GM19023 (cell line): ENCODE results near the gene GPR37L1.
A peak's percentile ranks its signal among the peaks of the same experiment; 100 is the strongest.
"Not testable (repeated sequence)": the region's sequence is repeated elsewhere in the genome, so short reads cannot be mapped to it uniquely, and the experiment has no call there.

ENCODE experiments used
- ATAC-seq: cut with Tn5 transposase; IDR thresholded peaks from one replicate; pipeline ENCODE4 v1.9.1; 2021; ENCODE audit warnings: mild to moderate bottlenecking, moderate library complexity; ENCODE audit not compliant: unreplicated experiment

Gene GPR37L1

DNA sequence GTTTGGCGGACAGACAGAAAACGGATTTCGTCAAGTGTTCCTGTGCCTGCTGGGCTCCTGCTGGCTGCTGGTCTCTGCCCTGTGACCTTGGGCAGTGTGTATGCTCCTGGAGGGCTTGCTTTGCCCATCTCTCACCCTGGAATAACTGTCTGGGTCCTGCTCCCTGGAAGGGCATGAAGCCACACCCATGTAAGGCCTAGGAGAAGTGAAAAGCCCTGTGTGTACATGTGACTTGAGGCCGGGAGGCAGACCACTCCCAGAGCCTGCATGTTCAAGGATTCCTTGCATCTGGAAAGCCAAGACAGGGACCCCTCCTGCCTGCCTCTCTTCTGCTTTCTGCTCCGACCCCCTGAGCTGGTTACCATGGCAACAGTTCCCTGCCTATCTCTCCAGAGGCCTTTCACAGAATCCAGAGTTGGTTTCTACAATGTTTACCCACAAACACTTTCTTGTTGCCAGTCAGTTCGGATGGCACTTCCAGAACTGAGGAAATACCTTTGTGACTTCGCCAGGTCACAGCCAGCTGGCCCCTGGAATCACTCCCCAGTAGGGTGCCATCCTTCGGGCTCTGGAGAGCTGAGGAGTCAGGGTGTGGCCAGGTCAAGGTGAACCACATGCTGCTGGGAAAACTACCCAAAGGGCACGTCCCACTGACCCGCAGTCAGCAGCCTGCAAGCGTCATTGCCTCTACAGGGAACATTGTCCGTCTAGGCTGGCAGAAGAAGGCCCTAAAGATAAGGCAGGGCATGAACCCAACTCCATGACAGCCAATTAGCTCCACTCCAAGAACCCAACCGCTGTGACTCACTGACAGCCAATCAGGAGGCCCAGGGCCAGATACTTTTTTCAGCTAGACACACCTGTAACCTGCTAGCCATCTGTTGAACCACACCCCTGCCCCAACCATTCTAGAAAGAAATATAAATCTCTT is 14.7 kb upstream of the GPR37L1 start:
- no peak for ATAC-seq

DNA sequence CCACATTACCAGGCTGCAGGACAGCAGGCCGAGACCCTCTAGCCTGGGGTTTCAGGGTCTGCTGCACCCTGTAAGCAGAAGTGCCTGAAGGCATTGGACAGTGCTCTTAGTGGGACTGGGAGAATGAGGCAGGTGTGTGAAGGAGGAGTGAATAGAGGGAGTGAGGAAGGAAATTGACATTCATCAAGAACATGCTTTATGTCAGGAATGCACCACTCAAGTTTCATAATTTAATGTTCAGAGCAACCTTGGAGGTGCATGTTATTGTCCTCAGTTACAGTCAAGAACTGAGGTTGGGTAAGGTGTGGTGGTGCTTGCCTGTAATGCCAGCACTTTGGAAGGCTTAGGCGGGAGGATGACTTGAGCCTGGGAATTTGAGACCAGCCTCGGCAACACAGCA is 11.7 kb upstream of the GPR37L1 start:
- no peak for ATAC-seq

DNA sequence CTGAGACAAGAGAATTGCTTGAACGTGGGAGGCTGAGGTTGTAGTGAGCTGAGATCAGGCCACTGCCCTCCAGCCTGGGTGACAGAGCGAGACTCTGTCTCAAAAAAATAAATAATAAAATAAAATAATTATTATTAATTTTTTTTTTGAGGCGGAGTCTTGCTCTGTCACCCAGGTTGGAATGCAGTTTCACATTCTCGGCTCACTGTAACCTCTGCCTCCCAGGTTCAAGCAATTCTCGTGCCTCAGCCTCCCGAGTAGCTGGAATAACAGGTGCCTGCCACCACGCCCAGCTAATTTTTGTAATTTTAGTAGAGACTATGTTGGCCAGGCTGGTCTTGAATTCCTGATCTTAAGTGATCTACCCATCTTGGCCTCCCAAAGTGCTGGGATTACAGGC is 11.1 kb upstream of the GPR37L1 start:
- not testable (repeated sequence) for ATAC-seq

DNA sequence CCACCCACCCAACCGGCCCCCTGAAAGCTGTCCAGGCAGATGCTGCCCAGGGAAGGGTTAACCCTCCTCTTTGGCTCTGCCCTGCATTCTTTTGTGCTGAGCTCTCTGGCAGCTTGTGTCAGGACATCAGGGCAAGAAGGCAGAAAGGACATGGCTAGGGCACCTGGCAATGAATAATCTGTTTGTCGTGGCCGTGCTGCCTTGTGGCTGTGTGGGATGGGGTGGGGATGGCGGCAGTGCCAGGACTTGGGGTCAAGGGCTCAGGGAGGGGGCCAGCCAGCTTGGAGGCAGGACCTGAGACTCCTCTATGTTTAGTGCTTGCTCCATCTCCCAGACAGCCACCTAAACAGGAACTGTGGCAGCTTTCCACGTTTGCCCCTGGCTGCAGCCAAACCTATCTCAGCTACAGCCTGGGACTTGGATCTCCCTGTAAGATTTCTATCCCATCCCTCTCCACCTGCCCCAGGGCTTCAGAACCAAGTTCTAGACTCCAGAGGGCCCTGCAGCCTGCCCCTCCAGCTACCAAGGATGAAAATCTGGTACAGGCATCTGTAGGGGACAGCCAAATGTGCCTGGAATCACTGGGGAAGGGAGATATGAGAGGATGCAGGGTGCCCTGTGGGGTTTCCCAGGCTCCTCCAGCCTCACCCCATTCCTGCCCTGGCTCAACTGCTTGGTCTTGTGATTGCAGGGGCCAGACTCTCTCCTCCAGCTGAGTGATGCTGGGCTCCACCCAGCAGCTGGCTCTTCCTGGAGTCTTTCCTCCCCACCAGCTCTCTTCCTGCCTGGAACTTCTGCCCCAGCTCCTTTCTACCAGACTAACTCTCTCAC is 9.6 kb upstream of the GPR37L1 start:
- no peak for ATAC-seq

DNA sequence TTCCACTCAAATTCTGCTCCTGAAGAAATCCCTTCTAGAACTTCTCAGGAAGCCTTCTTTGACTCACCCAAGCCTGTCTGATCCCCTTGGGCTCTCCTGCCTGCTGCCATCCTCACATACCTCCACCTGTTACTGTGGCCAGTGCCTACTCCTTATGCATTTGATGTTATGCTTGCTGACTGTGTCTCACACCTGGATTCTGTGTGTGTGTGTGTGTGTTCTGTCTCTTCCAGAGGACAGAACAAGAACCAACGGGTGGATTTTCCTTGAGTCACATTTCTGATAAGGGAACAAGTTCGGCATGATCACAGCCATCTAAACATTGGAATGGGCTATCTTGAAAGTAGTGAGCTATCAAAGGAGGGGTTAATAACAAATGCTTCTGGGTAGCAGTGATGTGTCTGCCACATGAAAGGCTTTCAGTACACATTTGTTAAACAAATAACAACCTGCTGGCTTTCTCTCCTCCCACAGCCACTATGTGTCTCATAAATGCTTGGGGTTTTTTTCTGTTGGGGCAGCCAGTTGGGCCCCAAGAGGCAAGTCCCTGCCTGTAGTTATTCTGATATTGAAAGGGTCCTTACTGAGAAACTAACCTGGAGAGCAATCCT is 8.9 kb upstream of the GPR37L1 start:
- peak; percentile 71 for ATAC-seq

DNA sequence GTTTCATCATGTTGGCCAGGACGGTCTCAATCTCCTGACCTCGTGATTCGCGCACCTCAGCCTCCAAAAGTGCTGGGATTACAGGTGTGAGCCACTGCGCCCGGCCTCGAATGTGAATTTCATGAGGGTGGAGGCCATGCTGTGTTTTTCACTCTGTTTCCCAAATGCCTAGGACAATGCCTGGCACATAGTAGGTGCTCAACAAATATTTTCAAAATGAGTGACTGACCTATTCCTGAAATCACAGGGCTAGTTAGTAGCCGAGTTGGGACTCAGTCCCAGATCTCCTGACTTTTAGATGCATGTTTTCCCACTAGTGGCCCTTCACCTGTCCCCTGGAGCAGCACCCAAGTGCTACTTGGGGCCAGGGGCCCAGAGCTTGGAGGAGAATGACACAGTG is 6.4 kb upstream of the GPR37L1 start:
- no peak for ATAC-seq

DNA sequence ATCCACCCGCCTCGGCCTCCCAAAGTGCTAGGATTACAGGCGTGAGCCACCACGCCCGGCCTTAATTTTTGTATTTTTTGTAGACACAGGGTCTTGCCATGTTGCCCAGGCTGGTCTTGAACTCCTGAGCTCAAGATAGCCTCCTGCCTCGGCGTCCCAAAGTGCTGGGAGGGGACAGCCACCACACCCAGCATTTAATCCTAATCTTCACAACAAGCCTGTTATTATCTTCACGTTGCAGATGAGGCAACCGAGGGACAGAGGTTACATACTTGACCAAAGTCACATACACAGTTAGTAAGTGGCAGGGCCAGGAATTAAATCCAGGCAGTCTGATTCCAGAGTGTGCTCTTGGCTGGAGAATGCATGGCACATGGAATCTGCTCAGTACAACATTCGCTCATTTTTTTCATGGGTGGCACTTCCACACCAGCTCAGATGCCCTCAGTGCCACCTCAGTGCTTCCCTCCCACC is 4.8 kb upstream of the GPR37L1 start:
- no peak for ATAC-seq

DNA sequence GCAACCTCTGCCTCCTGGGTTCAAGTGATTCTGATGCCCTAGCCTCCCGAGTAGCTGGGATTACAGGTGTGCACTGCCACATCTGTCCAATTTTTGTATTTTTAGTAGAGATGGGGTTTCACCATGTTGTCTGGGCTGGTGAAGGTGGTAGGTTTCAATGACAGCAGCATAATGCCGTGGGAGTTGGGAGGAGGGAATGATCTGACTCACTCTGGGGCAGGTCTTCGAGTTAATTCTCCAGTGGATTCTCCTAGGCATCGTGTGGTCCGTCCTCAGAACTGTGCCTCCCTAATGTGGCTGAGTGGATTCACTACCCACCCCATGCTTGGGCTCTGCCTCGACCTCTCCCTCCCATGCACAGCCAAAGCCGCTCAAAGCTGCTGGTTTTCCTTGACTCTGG is 1.7 kb upstream of the GPR37L1 start:
- no peak for ATAC-seq

DNA sequence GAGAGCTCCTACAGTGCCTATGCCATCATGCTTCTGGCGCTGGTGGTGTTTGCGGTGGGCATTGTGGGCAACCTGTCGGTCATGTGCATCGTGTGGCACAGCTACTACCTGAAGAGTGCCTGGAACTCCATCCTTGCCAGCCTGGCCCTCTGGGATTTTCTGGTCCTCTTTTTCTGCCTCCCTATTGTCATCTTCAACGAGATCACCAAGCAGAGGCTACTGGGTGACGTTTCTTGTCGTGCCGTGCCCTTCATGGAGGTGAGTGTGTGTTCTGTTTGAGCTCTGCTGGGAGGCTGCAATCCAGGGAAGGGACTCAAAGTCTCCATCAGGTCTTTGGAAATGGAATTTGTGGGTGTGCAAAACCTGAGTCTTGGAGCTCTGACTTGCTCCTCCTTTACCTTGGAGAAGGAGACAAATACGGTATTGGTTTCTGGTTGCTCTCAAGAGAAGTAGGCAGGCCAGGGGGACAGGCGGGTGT is 658 bp downstream of the GPR37L1 start:
- ATAC-seq, result no peak

DNA sequence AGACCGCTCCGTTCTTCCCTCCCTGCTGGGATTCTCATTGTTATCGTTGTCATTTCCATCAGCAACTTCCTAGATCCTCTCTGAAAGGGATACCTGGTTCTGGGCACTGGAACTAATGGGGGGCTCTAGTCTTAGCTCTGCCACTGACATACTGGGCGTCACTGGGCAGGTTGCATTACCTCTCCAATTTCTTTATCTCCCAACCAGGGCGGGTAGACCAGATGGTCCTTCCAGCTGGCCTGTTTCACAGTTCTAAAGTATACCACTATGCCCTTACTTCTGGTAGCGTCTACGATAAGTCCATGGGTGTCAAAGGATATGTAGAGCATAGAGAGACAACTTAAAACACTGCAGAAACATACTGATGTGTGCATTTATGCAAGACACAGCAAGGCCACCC is 1.4 kb downstream of the GPR37L1 start:
- ATAC-seq, result no peak

DNA sequence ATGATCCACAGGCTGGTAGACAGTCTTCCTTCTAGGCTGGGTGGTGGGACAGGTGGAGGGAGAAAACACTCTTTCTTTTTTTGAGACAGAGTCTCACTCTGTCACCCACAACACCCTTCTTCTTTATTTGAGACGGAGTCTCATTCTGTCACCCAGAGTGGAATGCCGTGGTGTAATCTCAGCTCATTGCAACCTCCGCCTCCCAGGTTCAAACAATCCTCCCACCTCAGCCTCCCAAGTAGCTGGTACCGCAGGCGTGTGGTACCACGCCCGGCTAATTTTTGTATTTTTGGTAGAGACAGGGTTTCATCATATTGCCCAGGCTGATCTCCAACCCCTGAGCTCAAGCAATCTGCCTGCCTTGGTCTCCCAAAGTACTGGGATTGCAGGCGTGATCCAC is 2.9 kb downstream of the GPR37L1 start:
- no peak for ATAC-seq

DNA sequence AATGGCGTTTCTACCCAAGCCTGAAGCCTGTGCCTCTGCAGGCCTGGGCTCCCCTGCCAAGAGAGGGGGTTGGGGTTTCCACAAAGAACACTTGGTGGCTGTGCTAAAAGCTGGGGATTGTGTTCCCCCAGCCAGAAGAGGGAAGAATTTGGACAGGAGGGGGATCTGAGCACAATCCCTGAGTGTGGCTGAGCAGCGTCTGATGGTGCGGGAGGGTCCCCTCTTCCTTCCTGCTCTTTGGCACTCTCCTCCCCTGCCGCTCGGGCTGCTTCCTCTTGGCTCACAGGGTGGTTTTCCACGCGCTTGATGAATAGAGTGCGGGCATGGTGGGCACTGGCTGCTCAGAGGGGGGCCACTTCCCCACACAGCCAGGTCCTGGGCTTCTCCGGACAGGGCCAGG is 3.7 kb downstream of the GPR37L1 start:
- ATAC-seq, result no peak

DNA sequence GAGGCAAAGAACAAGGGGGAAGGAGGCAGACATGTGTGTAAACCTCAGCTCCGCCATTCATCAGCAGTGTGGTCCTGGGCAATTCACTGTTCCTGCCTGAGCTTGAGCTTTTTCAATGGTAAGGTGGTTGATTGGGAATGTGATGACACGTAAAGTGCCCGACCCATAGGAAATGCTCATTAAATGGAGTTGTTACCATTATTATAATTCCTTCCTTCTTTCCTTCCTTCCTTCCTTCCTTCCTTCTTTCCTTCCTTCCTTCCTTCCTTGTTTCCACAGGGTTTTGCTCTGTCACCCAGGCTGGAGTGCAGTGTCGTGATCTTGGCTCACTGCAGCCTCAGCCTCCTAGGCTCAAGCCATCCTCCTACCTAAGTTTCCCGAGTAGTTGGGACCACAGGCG is 4.3 kb downstream of the GPR37L1 start:
- no peak for ATAC-seq

DNA sequence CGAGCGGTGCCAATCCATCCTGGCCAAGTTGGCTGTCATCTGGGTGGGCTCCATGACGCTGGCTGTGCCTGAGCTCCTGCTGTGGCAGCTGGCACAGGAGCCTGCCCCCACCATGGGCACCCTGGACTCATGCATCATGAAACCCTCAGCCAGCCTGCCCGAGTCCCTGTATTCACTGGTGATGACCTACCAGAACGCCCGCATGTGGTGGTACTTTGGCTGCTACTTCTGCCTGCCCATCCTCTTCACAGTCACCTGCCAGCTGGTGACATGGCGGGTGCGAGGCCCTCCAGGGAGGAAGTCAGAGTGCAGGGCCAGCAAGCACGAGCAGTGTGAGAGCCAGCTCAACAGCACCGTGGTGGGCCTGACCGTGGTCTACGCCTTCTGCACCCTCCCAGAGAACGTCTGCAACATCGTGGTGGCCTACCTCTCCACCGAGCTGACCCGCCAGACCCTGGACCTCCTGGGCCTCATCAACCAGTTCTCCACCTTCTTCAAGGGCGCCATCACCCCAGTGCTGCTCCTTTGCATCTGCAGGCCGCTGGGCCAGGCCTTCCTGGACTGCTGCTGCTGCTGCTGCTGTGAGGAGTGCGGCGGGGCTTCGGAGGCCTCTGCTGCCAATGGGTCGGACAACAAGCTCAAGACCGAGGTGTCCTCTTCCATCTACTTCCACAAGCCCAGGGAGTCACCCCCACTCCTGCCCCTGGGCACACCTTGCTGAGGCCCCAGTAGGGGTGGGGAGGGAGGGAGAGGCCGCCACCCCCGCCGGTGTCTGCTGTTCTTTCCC is 5.3 kb downstream of the GPR37L1 start:
- no peak for ATAC-seq

DNA sequence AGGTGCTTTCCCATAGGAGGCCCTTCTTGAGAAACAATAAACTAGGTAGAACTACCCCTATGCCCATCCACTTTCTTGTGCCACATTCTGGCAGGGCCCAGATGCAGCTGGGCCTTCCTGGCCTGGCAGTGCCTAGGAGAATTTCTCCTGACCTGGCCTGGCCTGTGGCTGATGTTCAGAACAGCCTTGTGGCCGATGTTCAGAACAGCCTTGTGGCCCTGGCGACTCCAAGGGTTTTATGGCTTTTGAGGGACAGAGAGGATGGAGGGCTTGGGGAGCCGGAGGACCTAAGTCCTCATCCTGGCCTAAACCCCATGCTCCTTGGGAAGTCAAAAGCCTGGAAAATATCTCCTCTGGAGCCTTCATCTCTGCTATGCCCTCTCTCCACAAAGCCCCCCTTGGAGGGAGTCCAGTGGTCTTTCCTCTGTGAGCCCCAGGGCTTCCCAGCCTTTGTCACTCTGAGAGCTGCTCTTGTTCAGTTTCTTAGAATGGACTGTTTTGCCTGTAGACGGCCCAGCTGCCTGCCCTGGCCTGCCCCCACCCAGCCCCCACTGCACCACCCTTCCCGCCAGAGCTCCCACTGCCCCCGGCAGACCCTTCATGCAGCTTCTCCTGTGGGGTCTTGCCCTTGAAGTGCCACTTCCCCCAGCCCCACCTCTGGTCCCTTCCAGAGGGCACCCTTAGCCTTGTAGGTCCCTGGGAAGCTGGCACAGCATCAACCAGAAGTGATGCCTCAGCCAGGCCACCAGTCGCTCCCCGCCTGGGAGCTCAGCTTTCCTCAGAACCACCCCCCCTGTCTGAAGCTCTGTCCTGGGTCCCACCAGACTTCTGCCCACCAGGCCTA is 7.0 kb downstream of the GPR37L1 start:
- no peak for ATAC-seq

DNA sequence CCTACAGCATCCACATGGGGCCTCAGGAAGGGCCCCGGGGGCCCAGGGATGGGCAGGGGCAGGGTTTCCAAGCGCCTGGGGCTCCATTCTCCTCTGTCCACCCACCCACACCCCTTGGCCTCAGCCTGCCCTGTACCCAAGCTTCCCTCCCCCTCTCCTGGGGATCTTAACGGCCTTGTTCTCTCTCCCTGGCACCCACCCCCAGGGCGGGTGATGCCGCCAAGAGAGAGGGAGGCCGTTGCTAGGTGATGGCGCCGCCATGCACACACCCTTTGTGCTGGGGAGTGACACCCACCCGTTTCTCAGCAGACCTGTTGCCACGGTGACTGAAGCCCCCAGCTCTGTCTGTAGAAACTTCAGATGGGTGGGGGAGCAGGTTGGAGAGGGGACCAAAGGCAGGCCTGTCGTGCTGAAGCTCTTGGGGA is 7.6 kb downstream of the GPR37L1 start:
- ATAC-seq, result no peak

DNA sequence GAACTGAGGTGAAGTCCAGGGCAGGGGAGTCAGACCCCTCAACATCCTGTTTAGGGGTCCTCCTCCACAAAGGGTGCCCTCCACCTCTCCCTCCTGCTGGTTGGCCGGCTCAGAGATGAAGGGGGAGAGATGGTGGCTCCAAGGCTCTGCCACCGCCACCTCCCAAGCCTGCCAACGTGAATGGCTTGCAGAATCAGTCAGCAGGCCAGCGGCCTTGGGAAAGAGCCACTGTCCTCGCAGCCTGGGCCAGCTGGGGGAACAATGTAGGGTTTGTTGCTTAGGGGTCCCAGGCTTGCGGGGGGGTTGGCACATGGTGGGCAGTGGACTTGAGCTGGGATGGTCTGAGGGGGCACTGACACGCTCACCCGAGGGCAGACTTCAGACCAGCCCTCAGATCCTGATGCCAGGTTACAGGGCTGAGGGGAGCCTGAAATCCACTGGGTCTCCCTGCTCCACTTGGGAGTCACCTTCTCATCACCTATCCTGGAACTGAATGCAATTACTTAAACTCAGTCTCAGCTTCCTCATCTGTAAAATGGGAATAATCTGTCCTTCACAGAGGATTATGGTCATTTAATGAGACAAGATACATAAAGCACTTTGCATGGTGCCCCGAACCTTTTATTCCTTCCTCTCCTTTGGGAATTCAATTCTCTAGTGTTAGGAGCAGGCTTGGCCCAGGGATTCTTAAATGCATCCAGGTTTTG is 8.3 kb downstream of the GPR37L1 start:
- no peak for ATAC-seq

DNA sequence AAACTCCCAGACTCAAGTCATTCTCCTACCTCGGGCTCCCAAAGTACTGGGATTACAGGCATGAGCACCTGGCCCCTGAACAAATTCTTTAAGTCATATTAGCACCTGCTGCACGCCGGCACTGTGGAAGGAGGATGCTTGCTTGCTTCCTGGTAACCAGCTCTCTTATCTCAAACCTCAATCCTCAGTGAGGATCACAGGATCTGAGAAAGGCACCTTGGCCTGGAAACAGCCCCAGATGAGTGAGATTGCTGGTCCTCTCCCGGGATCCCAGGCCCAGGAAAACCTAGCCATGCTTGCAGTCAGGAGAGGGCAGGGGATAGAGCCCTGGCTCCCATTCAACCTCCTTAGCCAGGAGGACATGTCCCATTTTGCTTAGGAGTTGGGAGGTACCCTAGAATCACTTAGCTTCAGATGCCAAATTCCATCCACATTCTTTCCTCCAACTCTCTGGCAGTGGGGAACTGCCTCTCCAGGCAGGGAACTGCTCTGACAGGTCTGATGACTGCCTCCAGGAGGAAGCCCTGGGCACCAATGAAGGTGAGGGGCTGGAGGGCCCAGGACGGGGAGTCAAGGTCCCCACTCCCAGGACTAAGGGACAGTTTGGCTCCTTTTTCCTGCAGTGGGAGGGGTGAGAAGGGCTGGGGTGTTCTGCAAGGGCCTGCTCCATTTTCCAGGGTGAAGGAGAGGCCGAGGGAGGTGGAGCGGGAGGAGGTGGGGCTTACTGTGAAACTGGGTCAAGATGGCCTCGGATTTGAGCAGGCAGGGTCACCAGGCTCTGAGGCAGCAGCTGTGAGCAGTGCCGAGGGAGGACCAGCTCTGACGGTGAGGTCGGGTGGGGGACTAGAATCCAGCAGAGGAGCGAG is 9.5 kb downstream of the GPR37L1 start:
- ATAC-seq, result no peak
